K562 (cell line): ENCODE results near the gene RCN2. TPM values are rescaled to one million over a fixed set of nuclear protein-coding genes. Genes with fewer than 3 reads are reported as not detected.

ENCODE experiments used
- ATAC-seq: fragments of 200-7000 bp; cut with Tn5 transposase; 3 replicates; pipeline ENCODE4 v1.9.1; 2020; ENCODE audit warnings: moderate library complexity
- BruUV-seq: library from RNA; stranded (reverse); fragments of 400-500 nt; replicated peaks from 2 replicates; lab custom pipeline; 2021; lab: Mats Ljungman, UMichigan
- CTCF ChIA-PET: fragments of 300-600 bp; formaldehyde crosslinking; extraction: SDS; loops from one replicate; lab custom pipeline; 2021; ENCODE audit warnings: low intra/inter-chr PET ratio; lab: Yijun Ruan, JAX
- POLR2A ChIA-PET: fragments of 300-600, 350-650 bp; sonication (Branson Sonifier 250); formaldehyde crosslinking; extraction: SDS; loops from one replicate; lab custom pipeline; 2021; ENCODE audit warnings: antibody characterized with exemption, inconsistent platforms; lab: Yijun Ruan, JAX
- DNase-seq, 4 experiments: peaks; one replicate each; pipeline versions ENCODE4 v3.0.0 to v3.0.0-alpha.2; 2011 to 2018; ENCODE audit warnings: low spot score in 3 of 4, mixed read lengths in 3 of 4; ENCODE audit errors: extremely low read depth in 1 of 4
- FAIRE-seq: peaks from 2 replicates; lab custom pipeline; 2011; peaks lifted over from hg19 to GRCh38; lab: Jason Lieb, UNC
- H2AFZ ChIP-seq: 2 replicates; pipeline ENCODE4 v1.6.0; 2011; ENCODE audit warnings: low read depth, low read length, control low read depth, inconsistent platforms
- H3K27ac ChIP-seq: fragments of 200-600 bp; 3 replicates; pipeline ENCODE4 v1.8.0; 2011; ENCODE audit warnings: low read depth, mild to moderate bottlenecking, control low read depth, inconsistent platforms, low read length, moderate library complexity, mixed read lengths; ENCODE audit errors: extremely low read depth
- H3K27me3 ChIP-seq, 2 experiments: fragments of 300-600 bp in 1 of 2; 2 replicates in 1 of 2; 3 replicates in 1 of 2; pipeline versions ENCODE4 v1.6.0 to v1.8.0; 2011; ENCODE audit warnings: inconsistent platforms in 2 of 2, low read length in 2 of 2, mild to moderate bottlenecking in 1 of 2, mixed read lengths in 1 of 2, moderate library complexity in 1 of 2; ENCODE audit not compliant: control insufficient read depth in 2 of 2, insufficient read depth in 2 of 2
- H3K36me3 ChIP-seq: fragments of 300-600 bp; 3 replicates; pipeline ENCODE4 v1.8.0; 2011; ENCODE audit warnings: mild to moderate bottlenecking, low read length, inconsistent platforms; ENCODE audit not compliant: control insufficient read depth, insufficient read depth
- H3K4me1 ChIP-seq, 2 experiments: fragments of 200-600 bp in 1 of 2; replicated peaks in 1 of 2; 2 replicates in 1 of 2; 3 replicates in 1 of 2; pipeline versions ENCODE4 v1.5.1 to v1.8.0; 2011; ENCODE audit warnings: inconsistent platforms in 2 of 2, low read length in 2 of 2, mild to moderate bottlenecking in 1 of 2, mixed read lengths in 1 of 2, moderate library complexity in 1 of 2; ENCODE audit not compliant: control insufficient read depth in 2 of 2, insufficient read depth in 2 of 2
- H3K4me2 ChIP-seq: 2 replicates; pipeline ENCODE4 v1.6.1; 2011; ENCODE audit warnings: low read length, control low read depth, inconsistent platforms, mixed read lengths; ENCODE audit not compliant: insufficient read depth
- H3K4me3 ChIP-seq: fragments of 200-600 bp; sonication (generic), shearing (Covaris generic); 2 replicates; pipeline ENCODE4 v1.5.1; 2016; ENCODE audit warnings: control low read depth, inconsistent platforms
- H3K79me2 ChIP-seq: fragments of 200-600 bp; 3 replicates; pipeline ENCODE4 v1.8.0; 2011; ENCODE audit warnings: low read length, inconsistent platforms; ENCODE audit not compliant: control insufficient read depth, insufficient read depth
- H3K9ac ChIP-seq, 2 experiments: 2 replicates each; pipeline versions ENCODE4 v1.6.0 to v1.6.1; 2011; ENCODE audit warnings: low read depth in 2 of 2, low read length in 2 of 2, control low read depth in 1 of 2, inconsistent platforms in 1 of 2, mild to moderate bottlenecking in 1 of 2, mixed read lengths in 1 of 2; ENCODE audit not compliant: insufficient read depth in 1 of 2
- H3K9me1 ChIP-seq: one replicate; pipeline ENCODE4 v1.6.0; 2011; ENCODE audit warnings: inconsistent platforms, mild to moderate bottlenecking, low read length, moderate library complexity; ENCODE audit not compliant: control insufficient read depth, insufficient read depth
- H3K9me3 ChIP-seq: replicated peaks from 2 replicates; pipeline ENCODE4 v1.5.1; 2011; ENCODE audit warnings: low read depth, low read length, inconsistent platforms; ENCODE audit not compliant: control insufficient read depth, insufficient read depth
- H4K20me1 ChIP-seq: replicated peaks from 2 replicates; pipeline ENCODE4 v1.6.1; 2011; ENCODE audit warnings: low read length, inconsistent platforms, mixed read lengths; ENCODE audit not compliant: control insufficient read depth, insufficient read depth
- CEBPZ ChIP-seq: fragments of 150-350 bp; IDR thresholded peaks from 2 replicates; pipeline ENCODE4 v1.6.1; 2014; ENCODE audit warnings: low read depth, mild to moderate bottlenecking, low read length, borderline replicate concordance
- E2F1 ChIP-seq: sonication (generic); formaldehyde crosslinking; IDR thresholded peaks from 2 replicates; pipeline ENCODE4 v1.8.1; 2023; ENCODE audit warnings: mild to moderate bottlenecking, missing genetic modification reagents, moderate library complexity
- ELF4 ChIP-seq: fragments of 450-650 bp; formaldehyde crosslinking; IDR thresholded peaks from 2 replicates; pipeline ENCODE4 v1.4.0; 2022; ENCODE audit warnings: missing genetic modification characterization
- EP300 ChIP-seq: IDR thresholded peaks from 2 replicates; pipeline ENCODE4 v1.6.1; 2012; ENCODE audit warnings: low read length, improper control_type of control experiment
- EP400 ChIP-seq: fragments of 450-650 bp; IDR thresholded peaks from 2 replicates; pipeline ENCODE4 v1.6.1; 2017; ENCODE audit warnings: antibody characterized with exemption, mild to moderate bottlenecking, moderate library complexity
- ID3 ChIP-seq, 2 experiments: fragments of 250-450 bp in 1 of 2; fragments of 450-650 bp in 1 of 2; sonication (Bioruptor Pico) in 1 of 2; IDR thresholded peaks; 2 replicates each; pipeline versions ENCODE4 v1.6.1 to v1.8.0; 2016 to 2021; ENCODE audit warnings: mild to moderate bottlenecking in 2 of 2, moderate library complexity in 2 of 2, missing compliant biosample characterization in 1 of 2, missing genetic modification characterization in 1 of 2
- ILK ChIP-seq: fragments of 450-650 bp; IDR thresholded peaks from 2 replicates; pipeline ENCODE4 v1.6.1; 2016; ENCODE audit warnings: missing genetic modification characterization, low read depth, mild to moderate bottlenecking, missing compliant biosample characterization, moderate library complexity, borderline replicate concordance
- KDM1A ChIP-seq, 2 experiments: fragments of 450-650 bp; IDR thresholded peaks; 2 replicates each; pipeline ENCODE4 v1.6.1; 2016; ENCODE audit warnings: mild to moderate bottlenecking in 2 of 2
- KHSRP ChIP-seq: fragments of 450-650 bp; IDR thresholded peaks from 2 replicates; pipeline ENCODE4 v1.6.1; 2017
- NFRKB ChIP-seq: fragments of 450-650 bp; IDR thresholded peaks from 2 replicates; pipeline ENCODE4 v1.6.1; 2016; ENCODE audit warnings: low read depth
- POLR3G ChIP-seq: IDR thresholded peaks from 2 replicates; pipeline ENCODE4 v1.6.1; 2011; ENCODE audit not compliant: insufficient read length, insufficient replicate concordance; ENCODE audit errors: extremely low read depth
- TAF1 ChIP-seq: IDR thresholded peaks from 2 replicates; pipeline ENCODE4 v1.6.1; 2011; ENCODE audit warnings: mild to moderate bottlenecking, low read length, moderate library complexity; ENCODE audit not compliant: insufficient read depth, control insufficient read depth, severe bottlenecking; ENCODE audit errors: extremely low read depth
- TRIM28 ChIP-seq: fragments of 450-650 bp; IDR thresholded peaks from 2 replicates; pipeline ENCODE4 v1.6.1; 2017
- ZHX1 ChIP-seq: fragments of 150-350 bp; conservative IDR thresholded peaks from 2 replicates; pipeline ENCODE4 v1.6.1; 2014; ENCODE audit warnings: low read length
- ZKSCAN3 ChIP-seq: fragments of 250-450 bp; sonication (Bioruptor Pico); IDR thresholded peaks from 2 replicates; pipeline ENCODE4 v1.4.0; 2020
- ZNF316 ChIP-seq: fragments of 450-650 bp; IDR thresholded peaks from 2 replicates; pipeline ENCODE4 v1.6.1; 2016
- WGBS: fragments of 100-300 bp; shearing (Covaris generic); methylation state at CpG from one replicate; pipeline ENCODE4 v1.1.6; 2016; ENCODE audit warnings: low coverage, mixed read lengths; ENCODE audit not compliant: insufficient coverage; ENCODE audit errors: missing lambda C conversion rate; 5-methylcytosine and 5-hydroxymethylcytosine counted together
- in situ Hi-C: fragments of 300-500 bp; cut with MboI; formaldehyde crosslinking; loops from 4 replicates; pipeline ENCODE4 v1.15.0; 2018; ENCODE audit warnings: inconsistent platforms, mixed read lengths
- intact Hi-C: fragments of 100-400 bp; cut with micrococcal nuclease; formaldehyde crosslinking; loops from 2 replicates; pipeline ENCODE4 v1.14.2; 2022
- polyA plus RNA-seq, 8 experiments: library from polyadenylated mRNA; depleted of rRNA in 4 of 8; stranded (reverse) in 5 of 8; unstranded in 3 of 8; fragments of >200 nt; fragmentation: Nextera tagmentation in 2 of 8; fragmentation: Illumina TruSeq in 1 of 8; extraction: Ambion mirVana in 2 of 8; extraction: Trizol in 1 of 8; gene quantifications; 2 replicates each; pipeline versions ENCODE4 v1.2.1 to v1.2.3, GENCODE V29; 2011 to 2014; ENCODE audit warnings: inconsistent platforms in 1 of 8, missing spikeins in 1 of 8
- total RNA-seq, 7 experiments: library from RNA; depleted of rRNA in 6 of 7; stranded (reverse); fragments of >200 nt in 6 of 7; fragmentation: Illumina TruSeq in 2 of 7; extraction: Trizol in 2 of 7; gene quantifications; 2 replicates each; pipeline versions ENCODE4 v1.2.1 to v1.2.3, GENCODE V29; 2011 to 2021; ENCODE audit warnings: low replicate concordance in 1 of 7

Gene RCN2
- total and polyA plus RNA-seq, 9 of the 15 experiments (the other 6 are each of a cell fraction or from before 2014, with no cell fraction given): 20.9 to 63.6 (median 52.8) TPM

GRCh38 chr15:77001351-77001750 lies 69.8 kb downstream of the RCN2 start:
- Histone ChIP-seq H3K4me1 (peaks cover 0 to 6% of the 10 kb centered on the region in 2 experiments; a peak in 1 of 5 replicates), H3K79me2 (no peaks in the 10 kb centered on the region), H3K9me1 (peaks cover 3% of the 10 kb centered on the region), H2AFZ (no peak overlapping the region), H3K9me3 (no peaks in the 10 kb centered on the region), H3K27me3 (peaks cover 29 to 72% of the 10 kb centered on the region in 2 experiments), H3K4me2 (no peak overlapping the region), H3K27ac (no peak overlapping the region), H4K20me1 (peaks cover 1% of the 10 kb centered on the region; the same call in 1 of the 2 replicates), H3K9ac (no peak overlapping the region), H3K36me3 (no peaks in the 10 kb centered on the region), H3K4me3 (no peak overlapping the region)
- 0% methylated on average over 4 of the region's 4 CpGs for WGBS
- in situ Hi-C loops (no loop called here), intact Hi-C loops (no loop called here)
- no TSS peak for BruUV-seq
- ChIA-PET CTCF (no interaction called here), POLR2A (no interaction called here)
- DNase-seq (no peak), ATAC-seq (no peak), FAIRE-seq (no peak)
- TF ChIP-seq TRIM28 (no peak), NFRKB (no peak), TAF1 (no peak), EP300 (no peak), EP400 (no peak), KHSRP (no peak), CEBPZ (no peak), E2F1 (CRISPR knock-in tag) (no peak), ID3 (CRISPR knock-in tag; IDR thresholded peaks at IDR 0.05) (no peak), ID3 (tag; IDR thresholded peaks at IDR 0.05) (no peak), ZNF316 (no peak), POLR3G (no peak), ELF4 (CRISPR knock-in tag) (no peak), KDM1A (IDR thresholded peaks at IDR 0.05) (no peak), ILK (tag) (no peak), ZKSCAN3 (CRISPR knock-in tag) (no peak), ZHX1 (no peak)
